ENCODE data around the gene TMEM266.

The TMEM266 gene

DNA sequence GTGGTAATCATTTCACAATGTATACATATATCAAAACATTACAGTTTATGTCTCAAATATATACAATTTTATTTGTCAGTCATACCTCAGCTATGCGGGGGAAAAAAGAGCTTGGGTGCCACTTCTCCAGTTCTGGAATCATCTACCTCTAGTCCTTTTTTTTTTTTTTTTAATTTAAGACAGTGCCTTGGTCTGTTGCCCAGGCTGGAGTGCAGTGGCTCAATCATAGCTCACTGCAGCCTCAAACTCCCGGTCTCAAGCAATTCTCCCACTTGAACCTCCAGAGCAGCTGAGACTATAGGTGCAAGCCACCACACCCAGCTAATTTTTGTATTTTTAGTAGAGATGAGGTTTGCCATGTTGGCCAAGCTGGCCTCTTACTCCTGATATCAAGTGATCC lies 67.4 kb downstream of the TMEM266 start:
- DNase-seq (ENCODE audit: low read depth in 4 of 4, low spot score in 1 of 4): no peak

DNA sequence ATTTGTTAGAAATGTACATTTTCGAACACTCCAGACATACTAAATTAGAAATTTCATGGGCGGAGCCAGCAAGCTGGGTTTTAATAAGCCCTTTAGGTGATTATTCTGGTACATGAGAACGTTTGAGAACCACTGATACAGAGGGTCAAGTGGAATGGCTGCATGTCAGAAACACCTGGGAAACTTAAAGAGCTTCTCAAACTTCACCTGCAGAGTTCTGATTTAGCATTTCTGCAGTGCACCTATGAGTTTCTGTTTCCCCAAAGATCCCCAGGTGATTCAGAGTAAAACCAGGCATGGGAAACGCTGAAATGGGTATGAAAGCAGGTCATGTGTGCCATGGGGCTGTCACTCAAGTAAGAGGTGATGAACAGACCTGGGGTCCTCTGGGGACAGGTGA lies 68.1 kb downstream of the TMEM266 start:
- no peak for DNase-seq (ENCODE audit: low read depth in 4 of 4, low spot score in 1 of 4)

- no peak for DNase-seq (ENCODE audit: low read depth in 4 of 4, low spot score in 1 of 4)
Observed at GRCh38 chr15:76134537-76134936, 74.8 kb downstream of the TMEM266 start.

DNA sequence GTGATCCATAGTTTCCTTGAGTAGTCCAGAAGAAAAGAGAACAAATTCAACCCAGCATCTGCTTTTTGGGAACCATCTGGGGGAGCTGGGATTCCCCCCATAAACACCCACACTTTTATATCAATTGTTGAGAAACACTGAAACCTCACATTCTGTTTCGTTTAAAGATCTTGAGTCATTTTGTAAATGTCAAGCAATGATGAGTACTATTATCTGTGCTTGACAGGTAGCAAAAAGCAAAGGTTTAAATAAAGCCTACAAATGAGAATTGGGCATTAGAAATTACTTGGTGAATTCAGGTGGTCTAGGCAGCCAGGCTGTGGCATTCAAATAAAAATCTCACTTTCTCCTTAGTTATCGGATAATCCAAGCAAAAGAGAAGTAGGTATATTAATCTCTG lies 75.7 kb downstream of the TMEM266 start:
- no peak for DNase-seq (ENCODE audit: low read depth in 4 of 4, low spot score in 1 of 4)

DNA sequence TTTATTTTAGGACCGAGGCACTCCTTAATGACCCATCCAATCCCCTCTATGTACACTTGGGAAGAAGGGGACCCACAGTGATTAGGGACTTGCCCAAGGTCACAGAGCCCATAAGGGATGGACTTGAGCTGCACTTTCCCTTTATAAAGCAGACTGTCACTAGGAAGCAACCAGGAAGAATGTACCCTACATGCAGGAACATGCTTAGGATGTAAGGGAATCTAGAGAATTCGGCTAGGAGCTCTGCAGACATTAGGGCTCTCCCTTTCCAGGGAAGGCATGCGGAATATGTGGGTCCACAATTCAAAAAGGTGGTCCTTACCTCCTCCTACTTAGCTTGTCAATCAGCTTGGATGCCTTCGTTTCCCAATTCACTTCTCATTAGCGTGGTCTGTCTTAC lies 78.7 kb downstream of the TMEM266 start:
- DNase-seq (ENCODE audit: low read depth in 4 of 4, low spot score in 1 of 4): no peak

GRCh38 chr15:76139368-76140073 lies 79.7 kb downstream of the TMEM266 start:
- peak; percentile 43 to 70 (median 63) for DNase-seq (ENCODE audit: low read depth in 4 of 4, low spot score in 1 of 4)

DNA sequence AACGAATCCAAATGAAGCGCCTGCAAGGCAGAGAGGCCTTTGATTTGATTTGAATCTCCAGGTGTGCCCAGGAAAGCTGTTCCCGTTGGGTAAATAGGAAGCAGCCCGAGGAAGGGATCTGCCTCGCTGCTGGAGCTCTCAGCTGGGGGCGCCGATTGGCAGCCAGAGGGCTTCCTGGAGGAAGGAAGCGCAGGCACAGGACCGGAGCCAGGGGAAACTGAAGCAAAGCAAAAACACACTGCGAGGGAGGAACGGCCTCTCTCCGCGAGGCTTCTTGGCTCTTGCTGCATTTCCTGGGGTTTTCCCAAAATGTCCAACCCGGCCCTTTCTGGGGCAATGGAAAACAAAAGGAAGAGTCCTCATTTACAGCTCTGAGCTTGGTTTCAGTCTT lies 80.3 kb downstream of the TMEM266 start:
- no peak for DNase-seq (ENCODE audit: low read depth in 4 of 4, low spot score in 1 of 4)

GRCh38 chr15:76146812-76147211 lies 87.0 kb downstream of the TMEM266 start:
- no peak for DNase-seq (ENCODE audit: low read depth in 4 of 4, low spot score in 1 of 4)

DNA sequence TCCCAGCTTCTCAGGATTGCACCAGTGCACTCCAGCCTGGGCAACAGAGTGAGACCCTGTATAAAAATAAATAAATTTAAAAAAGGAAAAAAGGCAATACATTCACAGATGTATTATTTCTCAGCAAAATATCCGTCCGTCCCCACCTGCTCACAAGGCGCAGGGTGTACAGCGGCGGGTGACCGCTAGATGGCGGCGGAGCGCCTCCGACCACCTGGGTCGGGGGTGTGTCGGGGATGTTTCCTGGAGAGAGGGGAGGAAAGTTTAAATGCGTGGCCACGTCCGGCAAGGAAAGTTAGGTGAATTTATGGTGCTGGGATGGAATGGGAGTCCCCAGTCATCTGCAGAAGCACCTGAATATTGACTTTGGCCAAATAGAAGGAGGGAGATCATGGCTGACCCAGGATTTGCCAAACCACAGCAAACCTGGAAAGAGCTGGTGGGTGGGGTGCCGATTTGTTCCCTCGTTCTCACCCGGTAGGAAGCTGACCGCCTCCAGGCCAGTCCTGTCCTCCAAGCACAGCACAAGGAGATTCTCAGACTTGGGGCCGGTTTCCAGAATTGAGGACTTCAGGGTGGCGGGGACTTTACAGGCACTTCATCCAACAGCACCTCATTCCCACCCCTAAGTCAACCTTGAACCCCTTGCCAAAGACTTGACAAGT lies 88.3 kb downstream of the TMEM266 start:
- peak; percentile 35 to 58 (median 52) for DNase-seq (ENCODE audit: low read depth in 4 of 4, low spot score in 1 of 4)

GRCh38 chr15:76149291-76149915 lies 89.6 kb downstream of the TMEM266 start:
- no peak for DNase-seq (ENCODE audit: low read depth in 4 of 4, low spot score in 1 of 4)

DNA sequence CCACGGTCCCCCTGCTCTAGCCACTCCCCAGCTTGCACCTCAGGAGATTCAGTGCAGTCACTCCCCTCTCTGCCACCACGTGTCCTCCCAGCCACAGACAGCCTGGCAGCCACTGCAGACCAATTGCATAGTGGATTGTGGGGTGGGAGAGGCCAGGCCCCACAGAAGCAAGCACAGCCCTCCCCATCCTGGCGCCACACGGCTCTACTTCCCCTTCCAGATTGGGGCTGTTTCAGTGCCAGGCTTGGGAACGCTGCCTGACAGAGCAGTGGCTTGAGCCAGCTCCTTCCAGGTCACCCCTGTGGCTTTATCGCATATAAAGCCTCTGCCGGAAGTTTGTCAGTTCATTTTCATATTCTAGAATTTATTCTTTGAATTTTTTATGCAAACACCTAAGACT lies 90.7 kb downstream of the TMEM266 start:
- DNase-seq (ENCODE audit: low read depth in 4 of 4, low spot score in 1 of 4): no peak

DNA sequence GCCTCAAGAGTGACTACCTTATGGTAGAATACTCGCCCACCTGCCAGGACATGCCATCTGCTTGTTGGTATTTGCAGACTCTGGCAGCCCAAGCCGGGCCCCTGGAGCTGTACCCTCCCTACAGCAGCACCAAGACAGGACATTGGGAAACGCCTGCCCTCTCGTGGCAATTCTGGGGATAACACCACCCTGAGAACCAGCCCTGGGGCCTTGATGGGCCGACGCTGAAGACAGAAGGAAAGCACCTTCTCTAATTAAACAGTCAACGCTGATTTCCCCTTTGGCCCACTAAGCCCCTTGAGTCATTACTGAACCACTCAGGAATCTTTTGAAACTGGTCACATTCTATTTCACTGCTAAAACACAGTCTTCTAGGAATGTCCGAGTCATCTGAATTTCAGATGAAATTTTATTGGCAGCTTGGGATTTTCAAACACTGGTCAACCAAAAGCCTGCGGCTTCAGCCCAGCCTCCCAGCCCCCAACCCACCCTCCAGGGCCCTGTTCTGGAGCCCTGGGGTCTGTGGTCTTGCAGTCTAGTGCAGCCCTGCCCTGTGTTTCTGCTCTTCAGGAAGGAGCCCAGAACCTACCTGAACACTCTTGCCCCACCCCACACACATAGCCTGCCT lies 91.3 kb downstream of the TMEM266 start:
- DNase-seq (ENCODE audit: low read depth in 4 of 4, low spot score in 1 of 4): peak; percentile 47 to 82 (median 70)

- no peak for DNase-seq (ENCODE audit: low read depth in 4 of 4, low spot score in 1 of 4)
Observed at GRCh38 chr15:76151599-76151974, 91.8 kb downstream of the TMEM266 start.

DNA sequence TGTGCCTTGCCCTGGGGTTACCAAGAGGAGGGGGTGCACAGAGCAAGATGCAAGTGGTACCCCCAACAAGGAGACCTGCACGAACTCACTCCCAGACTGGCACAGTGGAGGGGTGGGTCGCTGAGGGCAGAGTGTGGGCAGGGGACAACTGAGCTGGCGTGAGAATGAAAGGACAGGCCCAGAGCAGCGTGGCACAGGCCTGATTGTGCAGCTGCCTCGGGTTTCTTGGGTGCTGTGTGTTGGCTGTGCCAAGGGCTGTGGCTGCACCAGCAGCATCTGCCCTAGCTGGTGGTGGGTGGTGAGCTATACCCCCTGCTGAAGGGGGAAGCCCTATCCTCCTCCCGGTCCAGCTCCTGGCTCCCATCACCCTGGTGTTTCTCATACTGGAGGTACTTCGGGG lies 92.4 kb downstream of the TMEM266 start:
- no peak for DNase-seq (ENCODE audit: low read depth in 4 of 4, low spot score in 1 of 4)

GRCh38 chr15:76153241-76154197 lies 93.7 kb downstream of the TMEM266 start:
- no peak for DNase-seq (ENCODE audit: low read depth in 4 of 4, low spot score in 1 of 4)

- no peak for DNase-seq (ENCODE audit: low read depth in 4 of 4, low spot score in 1 of 4)
Observed at GRCh38 chr15:76155731-76156130, 95.9 kb downstream of the TMEM266 start.

- DNase-seq (ENCODE audit: low read depth in 4 of 4, low spot score in 1 of 4): no peak
Observed at GRCh38 chr15:76158226-76158625, 98.4 kb downstream of the TMEM266 start.

DNA sequence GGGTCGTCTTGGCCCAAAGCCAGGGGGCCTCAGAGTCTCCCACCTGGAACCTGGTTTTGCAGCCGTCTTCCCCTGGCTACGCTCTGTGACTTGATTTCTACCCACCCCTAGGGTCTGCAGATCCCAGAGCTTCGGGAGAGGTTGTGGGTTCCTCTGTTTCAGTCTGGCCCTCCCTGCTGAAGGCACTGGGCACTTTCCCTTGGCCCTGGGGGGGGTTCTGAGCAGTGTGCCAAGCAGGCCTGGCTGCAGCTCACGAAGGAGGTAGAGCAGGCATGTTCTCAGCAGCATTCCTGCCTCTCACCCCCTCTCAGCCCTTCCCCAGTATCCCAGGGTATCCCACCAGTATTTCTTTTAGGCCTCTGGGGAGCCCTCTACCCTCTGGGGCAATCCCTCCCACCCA lies 99.0 kb downstream of the TMEM266 start:
- DNase-seq (ENCODE audit: low read depth in 4 of 4, low spot score in 1 of 4): no peak

DNA sequence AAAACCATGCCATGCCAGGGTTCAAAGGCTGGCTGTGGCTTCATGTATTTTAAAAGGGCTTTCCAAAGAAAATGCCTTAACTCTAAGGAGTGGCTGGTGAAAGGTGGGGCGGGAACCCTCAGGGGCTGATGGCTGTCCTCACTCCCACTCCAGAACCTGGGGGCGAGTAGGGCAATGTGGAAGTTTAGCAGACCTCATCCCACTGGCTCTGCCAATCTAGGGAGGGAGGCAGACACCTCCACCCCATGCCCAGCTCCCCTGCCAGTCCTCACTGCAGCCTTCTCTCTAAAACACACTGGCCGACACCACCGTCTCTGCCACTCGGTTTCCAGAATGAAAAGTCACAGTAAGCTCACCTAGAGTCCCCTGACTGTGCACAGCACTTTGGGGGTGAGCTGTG lies 99.5 kb downstream of the TMEM266 start:
- DNase-seq (ENCODE audit: low read depth in 4 of 4, low spot score in 1 of 4): no peak

- DNase-seq (ENCODE audit: low read depth in 4 of 4, low spot score in 1 of 4): no peak
Observed at GRCh38 chr15:76160426-76161152, 100.8 kb downstream of the TMEM266 start.

All from stimulated activated CD4-positive, alpha-beta T cell treated with anti-CD3 and anti-CD28 coated beads, Interleukin-1b, Interleukin-23, amount 100 ng/mL, for 24 hours (primary cell).